Endothelial cell of hepatic sinusoid (primary cell): ENCODE results near the gene PSME3IP1.

Source experiments
- in situ Hi-C: cut with HindIII; loops from 2 replicates; pipeline ENCODE4 v1.10.0; 2017; ENCODE audit warnings: low sequenced_read_pairs

The PSME3IP1 gene

DNA sequence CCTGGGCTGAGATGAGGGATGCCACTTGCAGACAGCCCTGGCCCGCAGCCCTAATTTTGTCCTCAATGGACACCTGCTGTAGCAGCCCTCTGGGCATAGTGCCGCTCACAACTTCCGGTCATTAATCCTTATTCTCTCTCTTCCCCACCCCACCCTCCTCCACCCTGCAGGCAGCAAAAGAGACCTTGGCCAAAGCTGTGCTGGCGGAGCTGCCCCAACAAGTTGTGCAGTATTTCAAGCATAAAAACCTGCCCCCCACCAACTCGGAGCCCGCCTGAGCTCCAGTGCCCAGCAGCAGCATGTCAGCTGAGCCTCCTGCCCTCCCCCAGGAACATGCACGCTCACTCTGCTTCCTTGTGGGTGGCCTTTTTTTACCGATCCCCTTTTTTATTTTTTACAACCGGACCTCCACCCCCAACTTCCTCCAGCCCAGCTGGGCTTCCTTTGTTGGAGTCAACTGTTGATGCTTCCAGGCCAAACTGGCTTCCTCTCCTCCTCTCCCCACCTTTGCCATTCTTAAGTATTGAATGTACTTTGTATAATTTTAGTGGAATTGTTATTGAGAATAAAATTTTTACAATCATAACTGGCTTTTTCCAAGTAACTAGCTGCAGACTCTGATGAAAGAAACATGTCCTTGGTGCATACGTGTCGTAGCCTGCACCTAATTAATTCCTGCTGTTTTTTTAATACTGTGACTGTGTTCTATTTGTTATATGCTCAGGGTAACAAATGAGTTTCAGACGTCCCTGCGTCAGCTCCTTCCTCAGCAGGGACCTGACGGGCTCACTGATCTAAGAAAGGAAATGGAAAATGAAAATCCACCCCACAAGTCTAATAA is 38.2 kb downstream of the PSME3IP1 start:
- in situ Hi-C loops = loop anchor here (5.0 kb wide), 1 partner anchor 40 kb away; no protein-coding TSS in a partner anchor

DNA sequence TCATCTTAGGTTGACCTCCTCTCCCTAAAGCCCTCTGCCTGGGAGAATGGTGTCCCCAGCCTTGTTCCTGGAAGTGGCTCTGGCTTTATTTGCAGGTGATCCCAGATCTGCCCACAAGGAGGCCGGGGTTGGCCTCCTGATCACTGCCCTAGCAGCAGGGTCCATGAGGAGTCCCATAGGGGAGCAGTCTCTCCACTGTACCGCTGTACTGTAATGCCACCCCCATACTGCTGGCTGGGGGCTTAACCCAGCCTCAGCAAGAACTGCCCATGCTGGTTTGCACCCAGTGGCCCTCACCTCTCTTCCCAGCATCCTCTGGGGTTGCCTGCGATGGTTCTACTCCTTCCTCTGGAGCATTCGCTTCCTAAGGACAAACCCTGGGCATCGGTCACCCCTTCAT is 39.1 kb downstream of the PSME3IP1 start:
- in situ Hi-C loops = loop anchor here (5.0 kb wide), 1 partner anchor 39 kb away; no protein-coding TSS in a partner anchor

GRCh38 chr16:57146040-57146647 is 39.7 kb downstream of the PSME3IP1 start:
- in situ Hi-C loops = loop anchor here (5.0 kb wide), 1 partner anchor 39 kb away; no protein-coding TSS in a partner anchor

DNA sequence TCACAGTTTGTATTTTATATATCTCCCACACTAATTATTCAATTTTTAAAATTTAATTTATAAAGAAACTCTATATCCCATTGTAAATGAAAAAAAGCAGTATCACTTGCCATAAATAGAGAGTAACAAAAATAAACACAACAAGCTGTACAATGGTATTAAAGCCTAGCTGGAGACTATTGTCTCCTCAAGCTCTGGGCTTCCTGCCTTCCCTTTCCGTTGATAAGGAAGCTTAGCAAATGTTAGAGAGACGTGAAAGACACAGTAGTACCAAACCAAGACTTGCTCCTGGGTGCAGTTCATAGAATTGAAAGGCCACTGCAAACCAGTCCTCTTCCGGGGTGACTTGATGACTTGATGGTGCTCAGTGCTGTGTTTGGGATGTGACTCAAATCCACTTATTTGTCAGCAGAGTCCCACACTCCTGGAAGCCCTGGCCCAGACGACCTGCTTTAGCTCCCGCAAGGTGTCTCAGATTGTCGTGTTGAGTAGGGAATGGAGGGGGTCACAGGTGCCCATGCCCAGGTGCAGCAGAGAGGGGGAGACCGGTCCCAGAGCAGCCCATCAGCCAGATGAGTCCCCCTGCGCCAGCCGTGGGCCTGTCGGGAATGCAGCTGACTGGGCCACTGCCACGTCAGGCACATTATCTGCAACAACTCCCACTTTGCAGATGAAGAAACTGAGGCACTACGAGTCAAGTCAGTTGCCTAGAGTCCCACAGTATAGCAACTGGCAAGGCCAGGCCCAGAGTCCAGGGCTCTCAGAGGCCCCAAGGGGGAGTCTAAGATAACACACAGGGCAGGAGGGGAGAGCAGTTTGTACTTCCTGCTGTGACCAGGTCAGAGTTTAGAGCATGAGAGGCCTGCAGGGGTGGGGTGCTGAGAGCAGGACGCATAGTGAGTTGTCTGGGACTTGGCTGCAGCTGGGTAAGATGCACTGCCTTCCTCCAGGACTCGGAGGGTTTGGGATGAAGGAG is 40.5 kb downstream of the PSME3IP1 start:
- in situ Hi-C loops = loop anchor here (5.0 kb wide), 1 partner anchor 38 kb away; no protein-coding TSS in a partner anchor

- in situ Hi-C loops = no loop called here
These were observed 41.8 kb downstream of the PSME3IP1 start for GRCh38 chr16:57144027-57144426.

DNA sequence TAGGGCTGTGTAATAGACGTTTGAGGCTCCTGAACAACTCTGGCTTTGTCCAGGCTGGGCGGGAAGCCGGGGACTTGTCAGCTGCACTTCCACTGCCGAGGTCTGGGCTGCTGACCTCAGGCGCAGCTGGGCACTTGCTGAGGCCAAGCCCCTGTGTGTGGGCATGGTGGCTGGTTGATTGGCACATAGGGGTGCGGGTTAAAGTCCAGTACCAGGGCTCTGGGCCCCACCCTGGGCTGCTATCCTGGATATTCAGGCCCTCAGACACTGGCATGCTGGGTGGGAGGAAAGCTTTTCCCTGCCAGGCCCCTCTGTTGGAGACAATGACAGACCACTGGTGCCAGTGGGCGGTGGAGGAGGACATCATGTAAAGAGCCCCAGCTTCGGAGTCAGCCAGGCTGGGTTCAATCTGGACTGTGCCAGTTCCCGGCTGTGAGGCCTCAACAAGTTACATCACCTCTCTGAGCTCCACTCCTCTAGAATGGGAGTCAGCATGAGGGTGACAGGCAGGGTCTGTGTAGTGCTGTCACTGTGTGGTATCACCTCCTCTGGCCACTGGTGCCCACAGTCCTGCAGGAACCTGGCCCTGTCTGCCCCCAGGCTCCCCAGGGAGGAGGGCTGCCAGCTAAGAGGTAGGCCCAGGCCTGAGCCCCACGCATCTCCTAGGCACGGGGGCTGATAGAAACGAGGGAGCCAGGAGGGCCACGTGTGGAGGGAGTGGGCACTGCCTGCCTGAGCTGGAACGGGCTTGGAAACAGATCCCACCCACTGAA is 42.5 kb downstream of the PSME3IP1 start:
- in situ Hi-C loops = no loop called here

DNA sequence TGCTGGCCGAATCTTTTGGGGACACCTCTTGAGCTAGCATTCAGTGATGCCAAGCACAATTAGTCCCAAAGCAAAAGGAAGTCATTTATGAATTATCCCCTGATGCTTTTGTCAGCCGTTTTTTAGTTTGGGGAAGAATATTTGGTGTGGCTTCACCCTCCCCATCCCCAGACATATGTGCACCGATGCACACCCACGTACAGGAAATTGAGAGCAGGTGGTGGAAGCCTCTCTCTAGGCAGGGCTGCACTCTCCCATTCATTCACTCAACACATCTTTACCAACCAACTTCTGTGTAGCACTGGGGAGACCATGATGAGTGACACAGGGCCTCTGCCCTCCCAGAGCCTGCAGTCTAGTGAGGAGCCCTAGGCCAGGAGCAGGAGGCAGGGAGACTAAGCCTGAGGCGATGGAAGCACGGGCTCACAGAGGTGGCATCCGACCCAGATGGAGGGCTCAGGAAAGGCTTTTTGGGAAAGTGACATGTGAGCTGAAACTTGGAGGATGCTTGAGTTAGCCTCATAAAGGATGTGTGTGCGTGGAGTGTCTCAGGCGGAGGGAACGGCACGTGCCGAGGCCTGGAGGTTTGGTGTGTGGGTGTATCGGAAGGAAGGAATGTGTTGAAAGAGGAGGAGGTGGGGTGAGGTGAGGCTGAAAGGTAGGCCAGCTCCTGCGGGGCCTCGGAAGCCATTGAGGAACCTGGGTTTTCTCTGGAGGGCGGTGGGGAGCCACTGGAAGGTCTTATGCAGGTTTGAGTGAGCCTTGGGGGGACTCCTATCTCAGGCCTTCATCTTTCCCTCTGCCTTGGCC is 43.8 kb downstream of the PSME3IP1 start:
- in situ Hi-C loops = no loop called here

GRCh38 chr16:57140931-57141668 is 44.7 kb downstream of the PSME3IP1 start:
- in situ Hi-C loops = no loop called here

GRCh38 chr16:57138281-57138935 is 47.4 kb downstream of the PSME3IP1 start:
- in situ Hi-C loops = no loop called here

DNA sequence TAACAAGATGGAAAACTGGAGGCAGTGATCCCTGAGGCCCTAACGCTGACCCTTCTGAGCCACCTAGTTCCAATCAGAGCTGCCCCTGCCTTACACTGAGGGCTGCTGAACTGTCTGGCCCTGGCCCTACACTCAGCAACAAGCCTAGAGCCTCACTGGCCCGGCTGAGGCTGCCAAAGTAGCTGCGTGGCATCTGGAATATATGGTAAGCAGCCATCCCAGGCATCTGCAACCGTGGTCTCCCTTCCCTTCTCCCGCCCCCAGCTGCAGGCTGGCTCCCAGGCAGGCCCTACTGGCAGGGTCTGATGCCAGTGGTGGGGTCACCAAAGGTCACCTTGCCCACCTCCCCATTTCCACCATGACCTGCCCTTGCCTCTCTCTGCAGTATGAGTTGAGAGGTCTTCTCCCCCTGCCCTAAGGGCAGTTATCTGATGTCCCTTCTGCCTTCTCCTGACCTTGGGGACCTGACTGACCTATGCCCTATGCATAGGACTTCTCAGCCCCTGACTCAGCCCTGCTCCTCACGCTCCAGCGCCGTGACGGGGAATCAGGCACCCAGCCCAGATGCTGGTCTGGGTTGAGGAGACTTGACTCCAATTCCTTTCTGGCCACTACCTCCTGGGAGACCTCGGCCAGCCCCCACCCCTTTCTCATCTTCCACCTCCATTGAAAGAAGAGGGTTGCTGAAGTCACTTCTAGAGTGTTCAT is 48.1 kb downstream of the PSME3IP1 start:
- in situ Hi-C loops = no loop called here

DNA sequence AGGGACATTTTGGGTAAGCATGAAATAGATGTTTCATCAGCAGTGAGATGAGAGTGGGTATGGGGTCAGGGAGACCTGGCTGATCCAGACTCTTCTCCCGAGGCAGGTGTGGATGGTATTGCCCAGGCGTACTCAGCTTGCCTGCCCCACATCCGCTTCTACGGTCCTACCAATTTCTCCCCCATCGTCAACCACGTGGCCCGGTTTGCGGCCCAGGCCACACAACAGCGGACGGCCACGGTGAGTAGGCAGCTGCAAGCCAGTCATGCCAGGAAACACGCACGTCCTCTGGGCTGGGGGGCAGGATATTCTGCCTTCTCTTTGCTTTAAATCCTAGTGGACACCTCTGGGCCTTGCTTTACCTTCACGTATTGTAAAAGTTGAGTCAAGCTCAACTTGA is 48.8 kb downstream of the PSME3IP1 start:
- in situ Hi-C loops = no loop called here

GRCh38 chr16:57134982-57135381 is 50.9 kb downstream of the PSME3IP1 start:
- in situ Hi-C loops = no loop called here

DNA sequence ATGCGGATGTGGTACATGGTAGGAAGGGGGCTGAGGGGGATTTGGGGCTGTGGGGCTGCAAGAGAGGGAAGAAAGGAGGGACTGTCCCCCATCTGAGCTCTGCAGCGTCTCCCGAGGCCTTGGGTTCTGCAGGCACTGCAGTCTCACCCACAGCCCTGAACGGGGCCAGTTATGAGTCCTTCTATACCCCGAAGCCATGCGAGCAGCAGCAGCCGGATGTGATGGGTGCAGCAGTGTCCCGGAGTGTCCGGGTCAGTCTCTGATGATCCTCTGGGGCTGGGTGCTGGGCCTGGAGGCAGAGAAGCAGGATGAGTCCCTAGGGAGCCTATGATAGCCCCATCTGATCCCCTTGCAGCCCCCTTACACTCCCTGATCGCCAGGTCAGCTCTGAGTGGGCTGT is 52.0 kb downstream of the PSME3IP1 start:
- in situ Hi-C loops = no loop called here

- in situ Hi-C loops = no loop called here
These were observed 52.8 kb downstream of the PSME3IP1 start for GRCh38 chr16:57133031-57133430.

- in situ Hi-C loops = no loop called here
These were observed 53.4 kb downstream of the PSME3IP1 start for GRCh38 chr16:57132470-57132869.

- in situ Hi-C loops = no loop called here
These were observed 54.4 kb downstream of the PSME3IP1 start for GRCh38 chr16:57131351-57131970.

GRCh38 chr16:57130950-57131321 is 54.9 kb downstream of the PSME3IP1 start:
- in situ Hi-C loops = no loop called here
